A673 (cell line): Measurements from ENCODE around the gene SPIRE1.

Experiments
- CTCF ChIP-seq: fragments of 300-800, 200-600 bp; sonication (generic); conservative IDR thresholded peaks from 2 replicates; pipeline ENCODE4 v1.5.1; 2017; ENCODE audit warnings: low read depth, mild to moderate bottlenecking, antibody characterized with exemption, low read length, moderate library complexity, mixed read lengths
- EZH2 ChIP-seq: fragments of 200-600 bp; sonication (generic); IDR thresholded peaks from 2 replicates; pipeline ENCODE4 v1.6.1; 2017; ENCODE audit warnings: borderline replicate concordance, low read depth, mild to moderate bottlenecking, mixed read lengths, antibody characterized with exemption, low read length; ENCODE audit not compliant: poor library complexity, severe bottlenecking

GRCh38 chr18:12428923-12429322 lies 229.0 kb downstream of the SPIRE1 start:
- no peak for TF ChIP-seq CTCF
- no peak for TF ChIP-seq EZH2
